H9 (cell line): ENCODE measurements around the gene RHEX. TPM values are rescaled to one million over a fixed set of nuclear protein-coding genes. Genes with fewer than 3 reads are reported as not detected.

ENCODE experiments used
- DNase-seq: peaks from one replicate; pipeline ENCODE4 v3.0.0-alpha.2; 2017
- H2AFZ ChIP-seq: one replicate; pipeline ENCODE4 v1.6.1; 2013; ENCODE audit warnings: mild to moderate bottlenecking, low read length, control low read depth, moderate library complexity
- H2AK5ac ChIP-seq: 2 replicates; pipeline ENCODE4 v1.6.1; 2013; ENCODE audit warnings: low read length, control low read depth, mixed read lengths; ENCODE audit not compliant: insufficient read length
- H2BK120ac ChIP-seq: one replicate; pipeline ENCODE4 v1.6.1; 2013; ENCODE audit warnings: low read depth, mild to moderate bottlenecking, low read length, control low read depth, inconsistent platforms; ENCODE audit not compliant: poor library complexity, severe bottlenecking
- H2BK12ac ChIP-seq: 2 replicates; pipeline ENCODE4 v1.6.1; 2013; ENCODE audit warnings: low read length, control low read depth, mixed read lengths, low read depth; ENCODE audit not compliant: insufficient read length
- H2BK15ac ChIP-seq: 2 replicates; pipeline ENCODE4 v1.6.1; 2013; ENCODE audit warnings: low read depth, low read length, control low read depth
- H2BK20ac ChIP-seq: one replicate; pipeline ENCODE4 v1.6.1; 2013; ENCODE audit warnings: low read depth, mild to moderate bottlenecking, low read length, control low read depth, inconsistent platforms; ENCODE audit not compliant: poor library complexity, severe bottlenecking
- H2BK5ac ChIP-seq: 2 replicates; pipeline ENCODE4 v1.6.1; 2013; ENCODE audit warnings: low read length, control low read depth, mixed read lengths; ENCODE audit not compliant: insufficient read length
- H3K14ac ChIP-seq: 2 replicates; pipeline ENCODE4 v1.6.1; 2013; ENCODE audit warnings: low read length, control low read depth; ENCODE audit not compliant: insufficient read depth
- H3K18ac ChIP-seq: 2 replicates; pipeline ENCODE4 v1.6.1; 2013; ENCODE audit warnings: low read depth, mild to moderate bottlenecking, mixed read lengths, low read length, control low read depth; ENCODE audit not compliant: insufficient read length
- H3K23ac ChIP-seq: 2 replicates; pipeline ENCODE4 v1.6.1; 2013; ENCODE audit warnings: low read length, control low read depth, mixed read lengths, low read depth; ENCODE audit not compliant: insufficient read length
- H3K23me2 ChIP-seq: 2 replicates; pipeline ENCODE4 v1.6.1; 2013; ENCODE audit warnings: low read depth, mild to moderate bottlenecking, mixed read lengths, low read length, control low read depth; ENCODE audit not compliant: insufficient read length, poor library complexity, severe bottlenecking
- H3K27ac ChIP-seq: 2 replicates; pipeline ENCODE4 v1.5.1; 2013; ENCODE audit warnings: low read length, control low read depth, mixed read lengths, low read depth; ENCODE audit not compliant: insufficient read length
- H3K27me3 ChIP-seq: 2 replicates; pipeline ENCODE4 v1.6.1; 2013; ENCODE audit warnings: low read length, control low read depth, inconsistent platforms; ENCODE audit not compliant: insufficient read depth
- H3K4ac ChIP-seq: 2 replicates; pipeline ENCODE4 v1.6.1; 2013; ENCODE audit warnings: low read depth, mild to moderate bottlenecking, control low read depth, inconsistent platforms, low read length, moderate library complexity
- H3K4me1 ChIP-seq: 2 replicates; pipeline ENCODE4 v1.6.1; 2013; ENCODE audit warnings: low read length, control low read depth, inconsistent platforms; ENCODE audit not compliant: insufficient read depth
- H3K4me2 ChIP-seq: 2 replicates; pipeline ENCODE4 v1.6.1; 2013; ENCODE audit warnings: low read length, control low read depth, mixed read lengths; ENCODE audit not compliant: insufficient read length, insufficient read depth
- H3K56ac ChIP-seq: 2 replicates; pipeline ENCODE4 v1.6.1; 2013; ENCODE audit warnings: low read depth, mild to moderate bottlenecking, mixed read lengths, low read length, control low read depth; ENCODE audit not compliant: insufficient read length
- H3K79me1 ChIP-seq: 2 replicates; pipeline ENCODE4 v1.6.1; 2013; ENCODE audit warnings: low read depth, mild to moderate bottlenecking, moderate library complexity, low read length, control low read depth, inconsistent platforms; ENCODE audit not compliant: insufficient read depth, poor library complexity, severe bottlenecking
- H3K79me2 ChIP-seq: 2 replicates; pipeline ENCODE4 v1.6.1; 2013; ENCODE audit warnings: low read length, control low read depth, inconsistent platforms; ENCODE audit not compliant: insufficient read depth
- H3K9ac ChIP-seq: 2 replicates; pipeline ENCODE4 v1.6.1; 2013; ENCODE audit warnings: low read length, control low read depth, mixed read lengths; ENCODE audit not compliant: insufficient read length; ENCODE audit errors: extremely low read depth
- H3K9me3 ChIP-seq: one replicate; pipeline ENCODE4 v1.6.1; 2013; ENCODE audit warnings: low read depth, low read length, inconsistent platforms; ENCODE audit not compliant: control insufficient read depth
- H3T11ph ChIP-seq: one replicate; pipeline ENCODE4 v1.6.1; 2013; ENCODE audit warnings: mild to moderate bottlenecking, low read length, control low read depth, inconsistent platforms
- H4K20me1 ChIP-seq: one replicate; pipeline ENCODE4 v1.6.1; 2013; ENCODE audit not compliant: control insufficient read depth, insufficient read length, insufficient read depth
- H4K5ac ChIP-seq: 2 replicates; pipeline ENCODE4 v1.6.1; 2013; ENCODE audit warnings: low read depth, mild to moderate bottlenecking, mixed read lengths, low read length, control low read depth; ENCODE audit not compliant: insufficient read length
- H4K8ac ChIP-seq: replicated peaks from 2 replicates; pipeline ENCODE4 v1.6.1; 2013; ENCODE audit warnings: low read length, control low read depth, mixed read lengths, low read depth; ENCODE audit not compliant: insufficient read length
- H4K91ac ChIP-seq: 2 replicates; pipeline ENCODE4 v1.6.1; 2013; ENCODE audit warnings: low read depth, mild to moderate bottlenecking, moderate library complexity, mixed read lengths, low read length, control low read depth; ENCODE audit not compliant: insufficient read length
- H3K27ac Mint-ChIP-seq, 3 experiments: 2 replicates in 2 of 3; 3 replicates in 1 of 3; pipeline ENCODE4 v1.8.0; 2020 to 2021; ENCODE audit warnings: mixed read lengths in 3 of 3, mild to moderate bottlenecking in 1 of 3, moderate library complexity in 1 of 3
- H3K27me3 Mint-ChIP-seq: 2 replicates; pipeline ENCODE4 v1.8.0; 2021; ENCODE audit warnings: low read depth, mild to moderate bottlenecking, moderate library complexity, mixed read lengths
- H3K36me3 Mint-ChIP-seq, 3 experiments: 2 replicates in 2 of 3; 3 replicates in 1 of 3; pipeline ENCODE4 v1.8.0; 2020 to 2021; ENCODE audit warnings: low read depth in 3 of 3, mixed read lengths in 3 of 3; ENCODE audit not compliant: insufficient read depth in 1 of 3
- H3K4me1 Mint-ChIP-seq, 2 experiments: 2 replicates each; pipeline ENCODE4 v1.8.0; 2020; ENCODE audit warnings: mixed read lengths in 2 of 2
- H3K4me3 Mint-ChIP-seq, 2 experiments: 2 replicates in 1 of 2; 3 replicates in 1 of 2; pipeline ENCODE4 v1.8.0; 2020 to 2021; ENCODE audit warnings: mild to moderate bottlenecking in 2 of 2, mixed read lengths in 2 of 2, moderate library complexity in 1 of 2
- H3K9me3 Mint-ChIP-seq, 2 experiments: 2 replicates in 1 of 2; 3 replicates in 1 of 2; pipeline ENCODE4 v1.8.0; 2020; ENCODE audit warnings: mild to moderate bottlenecking in 2 of 2, mixed read lengths in 2 of 2, moderate library complexity in 1 of 2
- CTCF ChIP-seq: fragments of 200-600 bp; sonication (generic); conservative IDR thresholded peaks from 3 replicates; pipeline ENCODE4 v1.8.0; 2021; ENCODE audit warnings: antibody characterized with exemption, mild to moderate bottlenecking
- WGBS: extraction: QIAGEN DNeasy Blood & Tissue Kit; methylation state at CpG from one replicate; pipeline ENCODE4 v1.1.7; 2013; ENCODE audit warnings: missing lambda C conversion rate, low lambda C conversion rate, mixed read lengths; ENCODE audit not compliant: insufficient read length; ENCODE audit errors: extremely low coverage; 5-methylcytosine and 5-hydroxymethylcytosine counted together
- total RNA-seq: library from RNA; stranded (reverse); gene quantifications from 2 replicates; pipeline ENCODE4 v1.2.1, GENCODE V29; 2021

The RHEX gene
- total RNA-seq, 1 experiment from 2014 or later: not detected

GRCh38 chr1:206048582-206048981 is 4.4 kb upstream of the RHEX start:
- H3K36me3 Mint-ChIP-seq: peaks cover 0 to 5% (median 2%) of the 10 kb centered on the region in 3 experiments; a peak in 3 of 7 replicates
- Histone ChIP-seq H3K27me3 (no peaks in the 10 kb centered on the region), H3K27ac (no peak overlapping the region), H4K5ac (no peak overlapping the region), H3K4me1 (0 out of 2 replicates have a peak, but pooled peaks cover 2% of the 10 kb centered on the region), H2BK15ac (no peak overlapping the region; the same call in 1 of the 2 replicates), H3K79me1 (no peaks in the 10 kb centered on the region), H2BK12ac (no peak overlapping the region), H3T11ph (no peak overlapping the region), H3K4me2 (no peak overlapping the region), H3K79me2 (no peaks in the 10 kb centered on the region), H3K9ac (no peak overlapping the region), H2AK5ac (no peak overlapping the region), H3K9me3 (no peaks in the 10 kb centered on the region), H2BK5ac (no peak overlapping the region), H3K18ac (no peak overlapping the region), H4K91ac (no peak overlapping the region), H2BK120ac (no peak overlapping the region), H2BK20ac (no peak overlapping the region), H4K8ac (no peak overlapping the region), H3K23me2 (no peaks in the 10 kb centered on the region), H3K23ac (no peak overlapping the region), H4K20me1 (no peaks in the 10 kb centered on the region), H2AFZ (no peak overlapping the region), H3K4ac (no peak overlapping the region), H3K56ac (no peak overlapping the region), H3K14ac (no peak overlapping the region)
- peaks cover 5 to 7% of the 10 kb centered on the region in 2 experiments; a peak in 3 of 5 replicates for H3K9me3 Mint-ChIP-seq
- H3K4me3 Mint-ChIP-seq: no peak overlapping the region
- no CpG with 5 or more reads among the region's 6 CpGs for WGBS
- 0 out of 2 replicates have a peak, but pooled peaks cover 2% of the 10 kb centered on the region for H3K27me3 Mint-ChIP-seq
- no peak for DNase-seq
- peaks cover 7 to 13% of the 10 kb centered on the region in 2 experiments for H3K4me1 Mint-ChIP-seq
- TF ChIP-seq CTCF: no peak
- H3K27ac Mint-ChIP-seq: no peak overlapping the region; a peak in 2 of 7 replicates
